KMS-11 (cell line): Measurements from ENCODE around the gene CACNA2D2.

ENCODE experiments used
- H2AFZ ChIP-seq: fragments of 200-600 bp; sonication (generic); 2 replicates; pipeline ENCODE4 v1.6.1; 2016; ENCODE audit warnings: antibody characterized with exemption, mixed run types, low read depth
- H3K27ac ChIP-seq: fragments of 200-600 bp; sonication (generic); 2 replicates; pipeline ENCODE4 v1.6.1; 2016; ENCODE audit warnings: mild to moderate bottlenecking, mixed run types
- H3K27me3 ChIP-seq: fragments of 200-600 bp; sonication (generic); 2 replicates; pipeline ENCODE4 v1.6.1; 2017; ENCODE audit warnings: mild to moderate bottlenecking, low read depth, mixed run types, moderate library complexity; ENCODE audit not compliant: insufficient read depth
- H3K36me3 ChIP-seq: fragments of 200-600 bp; sonication (generic); 2 replicates; pipeline ENCODE4 v1.6.1; 2017; ENCODE audit warnings: mild to moderate bottlenecking, mixed run types; ENCODE audit not compliant: insufficient read depth
- H3K4me1 ChIP-seq: fragments of 200-600 bp; sonication (generic); 2 replicates; pipeline ENCODE4 v1.6.1; 2016; ENCODE audit warnings: mild to moderate bottlenecking, low read depth, mixed run types; ENCODE audit not compliant: poor library complexity, severe bottlenecking
- H3K4me2 ChIP-seq: fragments of 200-600 bp; sonication (generic); 2 replicates; pipeline ENCODE4 v1.7.0; 2016; ENCODE audit warnings: mild to moderate bottlenecking, mixed run types
- H3K4me3 ChIP-seq: fragments of 200-600 bp; sonication (generic); IDR thresholded peaks from 2 replicates; pipeline ENCODE4 v1.6.1; 2017; ENCODE audit warnings: low read depth, low read length, mixed read lengths; ENCODE audit not compliant: insufficient read depth
- H3K79me2 ChIP-seq: fragments of 200-600 bp; sonication (generic); 2 replicates; pipeline ENCODE4 v1.6.1; 2016; ENCODE audit warnings: low read depth, mixed run types; ENCODE audit not compliant: insufficient read depth
- H3K9ac ChIP-seq: fragments of 200-600 bp; sonication (generic); 2 replicates; pipeline ENCODE4 v1.6.1; 2016; ENCODE audit warnings: mild to moderate bottlenecking, mixed run types
- H4K20me1 ChIP-seq: fragments of 200-600 bp; sonication (generic); 2 replicates; pipeline ENCODE4 v1.6.1; 2016; ENCODE audit warnings: mild to moderate bottlenecking, mixed run types; ENCODE audit not compliant: insufficient read depth
- CTCF ChIP-seq: fragments of 200-600 bp; sonication (generic); conservative IDR thresholded peaks from 2 replicates; pipeline ENCODE4 v1.6.1; 2017; ENCODE audit warnings: low read depth, mild to moderate bottlenecking, antibody characterized with exemption, low read length, moderate library complexity, mixed read lengths

The CACNA2D2 gene

GRCh38 chr3:50423543-50423942 is 79.9 kb downstream of the CACNA2D2 start:
- H3K36me3 ChIP-seq = no peaks in the 10 kb centered on the region
- no peak for TF ChIP-seq CTCF
- H3K27me3 ChIP-seq = peaks cover 38% of the 10 kb centered on the region; the same call in 1 of the 2 replicates
- H3K4me3 ChIP-seq = no peak overlapping the region
- no peak overlapping the region for H3K4me2 ChIP-seq
- H3K4me1 ChIP-seq = no peaks in the 10 kb centered on the region
- no peak overlapping the region for H3K27ac ChIP-seq
- no peak overlapping the region for H3K9ac ChIP-seq
- no peaks in the 10 kb centered on the region for H3K79me2 ChIP-seq
- H2AFZ ChIP-seq = no peak overlapping the region
- H4K20me1 ChIP-seq = no peaks in the 10 kb centered on the region

GRCh38 chr3:50422153-50422552 is 81.3 kb downstream of the CACNA2D2 start:
- H2AFZ ChIP-seq = no peak overlapping the region
- TF ChIP-seq CTCF = no peak
- no peak overlapping the region for H3K4me2 ChIP-seq
- H3K36me3 ChIP-seq = no peaks in the 10 kb centered on the region
- H3K27me3 ChIP-seq = peaks cover 31% of the 10 kb centered on the region; the same call in 1 of the 2 replicates
- H3K4me3 ChIP-seq = no peak overlapping the region
- no peaks in the 10 kb centered on the region for H3K79me2 ChIP-seq
- no peaks in the 10 kb centered on the region for H3K4me1 ChIP-seq
- no peaks in the 10 kb centered on the region for H4K20me1 ChIP-seq
- no peak overlapping the region for H3K9ac ChIP-seq
- no peak overlapping the region for H3K27ac ChIP-seq

- no peak for TF ChIP-seq CTCF
- H3K4me2 ChIP-seq = no peak overlapping the region
These were observed 83.7 kb downstream of the CACNA2D2 start for GRCh38 chr3:50419595-50420370.

GRCh38 chr3:50418850-50419249 is 84.6 kb downstream of the CACNA2D2 start:
- Histone ChIP-seq H2AFZ (no peak overlapping the region), H3K4me2 (no peak overlapping the region), H3K4me3 (no peak overlapping the region), H3K4me1 (no peaks in the 10 kb centered on the region), H3K27me3 (peaks cover 20% of the 10 kb centered on the region; the same call in 1 of the 2 replicates), H3K36me3 (no peaks in the 10 kb centered on the region), H3K9ac (no peak overlapping the region), H4K20me1 (no peaks in the 10 kb centered on the region), H3K79me2 (no peaks in the 10 kb centered on the region), H3K27ac (no peak overlapping the region)
- TF ChIP-seq CTCF = no peak

More at GRCh38 chr3:50419595-50420370, 83.7 kb downstream of the CACNA2D2 start:
- Histone ChIP-seq H3K27me3 (peaks cover 20% of the 10 kb centered on the region; the same call in 1 of the 2 replicates), H3K4me3 (no peak overlapping the region), H3K4me1 (no peaks in the 10 kb centered on the region), H3K79me2 (no peaks in the 10 kb centered on the region), H2AFZ (no peak overlapping the region), H3K36me3 (no peaks in the 10 kb centered on the region), H3K9ac (no peak overlapping the region), H3K27ac (no peak overlapping the region), H4K20me1 (no peaks in the 10 kb centered on the region)
